OCI-LY7 (cell line): ENCODE data around the gene MED15. TPM values are rescaled to one million over a fixed set of nuclear protein-coding genes. Genes with fewer than 3 reads are reported as not detected.

Experiments used
- BruUV-seq: library from RNA; stranded (reverse); fragments of 400-500 nt; replicated peaks from 2 replicates; lab custom pipeline; 2021; lab: Mats Ljungman, UMichigan
- CTCF ChIA-PET: fragments of 300-600 bp; sonication (Branson Sonifier 250); formaldehyde crosslinking; loops from one replicate; lab custom pipeline; 2022; ENCODE audit warnings: antibody characterized with exemption; ENCODE audit not compliant: unreplicated experiment; lab: Charles Lee
- POLR2A ChIA-PET: fragments of 300-600 bp; sonication (Branson Sonifier 250); formaldehyde crosslinking; loops from one replicate; lab custom pipeline; 2022; ENCODE audit warnings: antibody characterized with exemption; lab: Charles Lee
- DNase-seq: peaks from one replicate; pipeline ENCODE4 v3.0.0-alpha.2; 2015; ENCODE audit warnings: low spot score
- H2AFZ ChIP-seq: fragments of 200-600 bp; sonication (generic), shearing (Covaris generic); 2 replicates; pipeline ENCODE4 v1.6.1; 2014; ENCODE audit warnings: mild to moderate bottlenecking, antibody characterized with exemption, low read length, moderate library complexity
- H3K27ac ChIP-seq: fragments of 200-600 bp; sonication (generic); 2 replicates; pipeline ENCODE4 v1.5.1; 2014; ENCODE audit warnings: mixed run types, low read depth, mild to moderate bottlenecking, moderate library complexity, low read length, inconsistent platforms; ENCODE audit not compliant: poor library complexity, severe bottlenecking
- H3K36me3 ChIP-seq: fragments of 200-600 bp; sonication (generic); 2 replicates; pipeline ENCODE4 v1.6.1; 2014; ENCODE audit warnings: mild to moderate bottlenecking, antibody characterized with exemption, low read length, moderate library complexity, mixed read lengths; ENCODE audit not compliant: insufficient read depth
- H3K4me1 ChIP-seq: fragments of 200-600 bp; sonication (generic); 2 replicates; pipeline ENCODE4 v1.5.1; 2014; ENCODE audit warnings: mild to moderate bottlenecking, low read length; ENCODE audit not compliant: insufficient read depth, poor library complexity, severe bottlenecking
- H3K4me2 ChIP-seq: fragments of 200-600 bp; sonication (generic); 2 replicates; pipeline ENCODE4 v1.6.1; 2014; ENCODE audit warnings: mild to moderate bottlenecking, low read length
- H3K4me3 ChIP-seq: fragments of 200-600 bp; sonication (generic); 2 replicates; pipeline ENCODE4 v1.5.1; 2014; ENCODE audit warnings: mild to moderate bottlenecking, low read depth, low read length; ENCODE audit not compliant: poor library complexity, severe bottlenecking
- H3K79me2 ChIP-seq: fragments of 200-600 bp; sonication (generic); 2 replicates; pipeline ENCODE4 v1.6.1; 2016; ENCODE audit warnings: low read depth, mild to moderate bottlenecking, low read length, moderate library complexity, mixed read lengths; ENCODE audit not compliant: insufficient read depth
- H3K9me2 ChIP-seq: fragments of 200-600 bp; sonication (generic); 2 replicates; pipeline ENCODE4 v1.6.1; 2016; ENCODE audit warnings: mild to moderate bottlenecking, low read length, mixed read lengths; ENCODE audit not compliant: insufficient read depth
- H3K9me3 ChIP-seq: fragments of 200-600 bp; sonication (generic); 2 replicates; pipeline ENCODE4 v1.6.1; 2014; ENCODE audit warnings: mild to moderate bottlenecking, mixed run types, low read length, mixed read lengths
- H4K20me1 ChIP-seq: fragments of 200-600 bp; sonication (generic); 2 replicates; pipeline ENCODE4 v1.6.1; 2014; ENCODE audit warnings: mild to moderate bottlenecking, antibody characterized with exemption, low read length, moderate library complexity, mixed read lengths; ENCODE audit not compliant: insufficient read depth
- EZH2phosphoT487 ChIP-seq: fragments of 200-600 bp; sonication (generic); IDR thresholded peaks from 2 replicates; pipeline ENCODE4 v1.6.1; 2018; ENCODE audit warnings: low read depth, borderline replicate concordance, mild to moderate bottlenecking, mixed run types, antibody characterized with exemption, low read length, moderate library complexity, mixed read lengths
- intact Hi-C: fragments of 100-400 bp; cut with micrococcal nuclease; formaldehyde crosslinking; loops from one replicate; pipeline ENCODE4 v1.10.0; 2022; ENCODE audit not compliant: unreplicated experiment
- total RNA-seq, 2 experiments: library from RNA; depleted of rRNA in 1 of 2; stranded (reverse); fragments of >200 nt in 1 of 2; shearing (Covaris generic) in 1 of 2; gene quantifications; 2 replicates each; pipeline ENCODE4 v1.2.3, GENCODE V29; 2014 to 2022
- TF ChIP-seq, protein P1 (sequence below): fragments of 200-600 bp; sonication (generic); conservative IDR thresholded peaks from 2 replicates; pipeline ENCODE4 v1.5.1; 2014; ENCODE audit warnings: mild to moderate bottlenecking, antibody characterized with exemption, low read length, moderate library complexity, mixed read lengths

The MED15 gene
- total RNA-seq, 2 experiments from 2014 or later, result 28.7 to 79.2 TPM

DNA sequence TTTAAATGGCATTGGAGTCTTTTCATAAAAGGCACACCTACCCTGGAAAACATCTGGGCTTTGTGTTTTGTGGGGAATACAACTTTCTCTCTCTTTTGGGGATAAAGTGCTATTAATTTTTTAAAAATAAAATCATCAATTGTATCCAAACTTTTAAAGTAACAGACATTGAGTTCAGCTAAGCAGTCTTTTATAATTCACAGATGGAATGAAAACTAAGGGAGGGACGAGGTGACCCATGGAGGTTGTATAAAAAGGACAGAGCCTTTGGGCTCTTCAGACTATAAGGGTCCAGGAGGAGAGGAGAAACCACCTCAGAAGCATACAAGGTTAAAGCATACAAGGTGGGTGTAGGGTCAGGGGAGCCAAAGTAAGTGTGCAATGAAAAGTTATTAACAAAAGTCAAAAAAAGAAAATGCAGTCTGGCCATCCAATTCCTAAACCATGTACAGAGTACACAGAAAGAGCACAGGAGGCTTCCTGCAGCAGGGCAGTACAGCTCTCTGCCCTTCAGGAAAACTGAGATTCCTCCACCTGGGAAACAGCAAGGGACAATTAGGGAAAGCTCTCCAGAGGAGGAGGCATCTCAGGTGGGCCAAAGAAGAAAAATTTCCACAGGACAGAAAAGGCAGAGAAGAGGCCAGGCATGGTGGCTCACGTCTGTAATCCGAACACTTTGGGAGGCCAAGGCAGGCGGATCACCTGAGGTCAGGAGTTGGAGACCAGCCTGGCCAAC, 22.3 kb upstream of the MED15 start:
- H3K36me3 ChIP-seq, result no peaks in the 10 kb centered on the region
- H3K79me2 ChIP-seq, result no peaks in the 10 kb centered on the region
- no peaks in the 10 kb centered on the region for H3K9me2 ChIP-seq
- ChIA-PET POLR2A (no interaction called here), CTCF (no interaction called here)
- intact Hi-C loops, result no loop called here
- no peak overlapping the region for H3K4me2 ChIP-seq
- H3K4me3 ChIP-seq, result no peak overlapping the region
- no peaks in the 10 kb centered on the region for H3K9me3 ChIP-seq
- DNase-seq, result no peak
- TF ChIP-seq EZH2phosphoT487, result no peak
- TF ChIP-seq, protein P1, sequence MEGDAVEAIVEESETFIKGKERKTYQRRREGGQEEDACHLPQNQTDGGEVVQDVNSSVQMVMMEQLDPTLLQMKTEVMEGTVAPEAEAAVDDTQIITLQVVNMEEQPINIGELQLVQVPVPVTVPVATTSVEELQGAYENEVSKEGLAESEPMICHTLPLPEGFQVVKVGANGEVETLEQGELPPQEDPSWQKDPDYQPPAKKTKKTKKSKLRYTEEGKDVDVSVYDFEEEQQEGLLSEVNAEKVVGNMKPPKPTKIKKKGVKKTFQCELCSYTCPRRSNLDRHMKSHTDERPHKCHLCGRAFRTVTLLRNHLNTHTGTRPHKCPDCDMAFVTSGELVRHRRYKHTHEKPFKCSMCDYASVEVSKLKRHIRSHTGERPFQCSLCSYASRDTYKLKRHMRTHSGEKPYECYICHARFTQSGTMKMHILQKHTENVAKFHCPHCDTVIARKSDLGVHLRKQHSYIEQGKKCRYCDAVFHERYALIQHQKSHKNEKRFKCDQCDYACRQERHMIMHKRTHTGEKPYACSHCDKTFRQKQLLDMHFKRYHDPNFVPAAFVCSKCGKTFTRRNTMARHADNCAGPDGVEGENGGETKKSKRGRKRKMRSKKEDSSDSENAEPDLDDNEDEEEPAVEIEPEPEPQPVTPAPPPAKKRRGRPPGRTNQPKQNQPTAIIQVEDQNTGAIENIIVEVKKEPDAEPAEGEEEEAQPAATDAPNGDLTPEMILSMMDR, result no peak
- no peaks in the 10 kb centered on the region for H4K20me1 ChIP-seq
- BruUV-seq, result no TSS peak
- no peaks in the 10 kb centered on the region for H3K4me1 ChIP-seq
- no peak overlapping the region for H3K27ac ChIP-seq
- H2AFZ ChIP-seq, result no peak overlapping the region

DNA sequence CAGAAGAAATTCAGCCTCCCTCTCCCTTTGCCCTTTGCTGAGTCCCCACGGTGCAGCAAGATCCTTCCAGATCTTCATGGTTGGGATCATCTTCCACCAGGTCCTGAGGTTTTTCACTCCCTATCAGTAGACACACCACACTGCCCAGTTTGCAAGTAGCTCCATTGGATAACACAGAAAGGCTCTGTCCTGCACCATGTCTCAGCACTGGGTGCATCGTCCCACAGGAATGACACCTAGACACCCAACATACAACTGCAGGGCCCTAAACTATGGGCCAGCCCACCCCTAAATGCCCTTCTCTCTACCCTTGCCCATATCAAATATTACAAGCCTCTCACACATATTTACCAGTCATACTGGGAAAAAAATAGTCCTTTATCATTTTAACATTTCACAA, 21.2 kb upstream of the MED15 start:
- Histone ChIP-seq H3K9me3 (no peaks in the 10 kb centered on the region), H3K79me2 (no peaks in the 10 kb centered on the region), H3K36me3 (no peaks in the 10 kb centered on the region), H3K27ac (no peak overlapping the region), H2AFZ (no peak overlapping the region), H3K4me3 (no peak overlapping the region), H4K20me1 (no peaks in the 10 kb centered on the region), H3K4me1 (no peaks in the 10 kb centered on the region), H3K4me2 (no peak overlapping the region), H3K9me2 (no peaks in the 10 kb centered on the region)
- POLR2A ChIA-PET, result no interaction called here
- no TSS peak for BruUV-seq
- DNase-seq, result no peak
- intact Hi-C loops, result no loop called here
- TF ChIP-seq, protein P1, result no peak
- no peak for TF ChIP-seq EZH2phosphoT487
- CTCF ChIA-PET, result no interaction called here

DNA sequence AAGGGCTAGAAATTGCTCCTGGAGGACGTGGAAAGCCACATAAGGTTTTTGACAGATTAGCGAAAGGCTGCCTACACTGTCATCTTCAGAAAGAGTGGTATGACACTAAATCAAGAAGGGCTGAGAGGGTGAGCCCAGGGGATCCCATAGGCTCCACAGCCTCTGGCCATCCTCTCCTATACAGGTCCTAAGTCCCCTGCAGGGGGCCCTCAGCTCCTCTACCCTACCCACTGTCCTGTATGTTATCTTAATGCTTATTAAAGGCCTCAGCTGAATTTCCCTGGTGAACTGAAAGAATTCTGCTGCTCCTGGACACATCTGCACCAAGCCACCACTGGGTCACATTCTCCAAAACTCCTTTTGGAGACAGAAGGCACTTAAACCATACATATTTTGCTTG, 19.7 kb upstream of the MED15 start:
- Histone ChIP-seq H3K9me2 (no peaks in the 10 kb centered on the region), H3K36me3 (no peaks in the 10 kb centered on the region), H2AFZ (no peak overlapping the region), H3K79me2 (no peaks in the 10 kb centered on the region), H3K4me2 (no peak overlapping the region), H4K20me1 (no peaks in the 10 kb centered on the region), H3K4me3 (no peak overlapping the region), H3K9me3 (no peaks in the 10 kb centered on the region), H3K27ac (no peak overlapping the region), H3K4me1 (no peaks in the 10 kb centered on the region)
- intact Hi-C loops, result no loop called here
- CTCF ChIA-PET, result no interaction called here
- BruUV-seq, result no TSS peak
- POLR2A ChIA-PET, result no interaction called here
- TF ChIP-seq, protein P1, result no peak
- TF ChIP-seq EZH2phosphoT487, result no peak
- DNase-seq, result no peak
